K562 (cell line): ENCODE measurements around the gene TMED7. TPM values are rescaled to one million over a fixed set of nuclear protein-coding genes. Genes with fewer than 3 reads are reported as not detected.

Source experiments
- ATAC-seq: fragments of 200-7000 bp; cut with Tn5 transposase; 3 replicates; pipeline ENCODE4 v1.9.1; 2020; ENCODE audit warnings: moderate library complexity
- BruUV-seq: library from RNA; stranded (reverse); fragments of 400-500 nt; replicated peaks from 2 replicates; lab custom pipeline; 2021; lab: Mats Ljungman, UMichigan
- CTCF ChIA-PET: fragments of 300-600 bp; formaldehyde crosslinking; extraction: SDS; loops from one replicate; lab custom pipeline; 2021; ENCODE audit warnings: low intra/inter-chr PET ratio; lab: Yijun Ruan, JAX
- POLR2A ChIA-PET: fragments of 300-600, 350-650 bp; sonication (Branson Sonifier 250); formaldehyde crosslinking; extraction: SDS; loops from one replicate; lab custom pipeline; 2021; ENCODE audit warnings: antibody characterized with exemption, inconsistent platforms; lab: Yijun Ruan, JAX
- DNase-seq, 4 experiments: peaks; one replicate each; pipeline versions ENCODE4 v3.0.0 to v3.0.0-alpha.2; 2011 to 2018; ENCODE audit warnings: low spot score in 3 of 4, mixed read lengths in 3 of 4; ENCODE audit errors: extremely low read depth in 1 of 4
- FAIRE-seq: peaks from 2 replicates; lab custom pipeline; 2011; peaks lifted over from hg19 to GRCh38; lab: Jason Lieb, UNC
- H2AFZ ChIP-seq: 2 replicates; pipeline ENCODE4 v1.6.0; 2011; ENCODE audit warnings: low read depth, low read length, control low read depth, inconsistent platforms
- H3K27ac ChIP-seq: fragments of 200-600 bp; 3 replicates; pipeline ENCODE4 v1.8.0; 2011; ENCODE audit warnings: low read depth, mild to moderate bottlenecking, control low read depth, inconsistent platforms, low read length, moderate library complexity, mixed read lengths; ENCODE audit errors: extremely low read depth
- H3K27me3 ChIP-seq, 2 experiments: fragments of 300-600 bp in 1 of 2; 2 replicates in 1 of 2; 3 replicates in 1 of 2; pipeline versions ENCODE4 v1.6.0 to v1.8.0; 2011; ENCODE audit warnings: inconsistent platforms in 2 of 2, low read length in 2 of 2, mild to moderate bottlenecking in 1 of 2, mixed read lengths in 1 of 2, moderate library complexity in 1 of 2; ENCODE audit not compliant: control insufficient read depth in 2 of 2, insufficient read depth in 2 of 2
- H3K36me3 ChIP-seq: fragments of 300-600 bp; 3 replicates; pipeline ENCODE4 v1.8.0; 2011; ENCODE audit warnings: mild to moderate bottlenecking, low read length, inconsistent platforms; ENCODE audit not compliant: control insufficient read depth, insufficient read depth
- H3K4me1 ChIP-seq, 2 experiments: fragments of 200-600 bp in 1 of 2; replicated peaks in 1 of 2; 2 replicates in 1 of 2; 3 replicates in 1 of 2; pipeline versions ENCODE4 v1.5.1 to v1.8.0; 2011; ENCODE audit warnings: inconsistent platforms in 2 of 2, low read length in 2 of 2, mild to moderate bottlenecking in 1 of 2, mixed read lengths in 1 of 2, moderate library complexity in 1 of 2; ENCODE audit not compliant: control insufficient read depth in 2 of 2, insufficient read depth in 2 of 2
- H3K4me2 ChIP-seq: 2 replicates; pipeline ENCODE4 v1.6.1; 2011; ENCODE audit warnings: low read length, control low read depth, inconsistent platforms, mixed read lengths; ENCODE audit not compliant: insufficient read depth
- H3K4me3 ChIP-seq: fragments of 200-600 bp; sonication (generic), shearing (Covaris generic); 2 replicates; pipeline ENCODE4 v1.5.1; 2016; ENCODE audit warnings: control low read depth, inconsistent platforms
- H3K79me2 ChIP-seq: fragments of 200-600 bp; 3 replicates; pipeline ENCODE4 v1.8.0; 2011; ENCODE audit warnings: low read length, inconsistent platforms; ENCODE audit not compliant: control insufficient read depth, insufficient read depth
- H3K9ac ChIP-seq, 2 experiments: 2 replicates each; pipeline versions ENCODE4 v1.6.0 to v1.6.1; 2011; ENCODE audit warnings: low read depth in 2 of 2, low read length in 2 of 2, control low read depth in 1 of 2, inconsistent platforms in 1 of 2, mild to moderate bottlenecking in 1 of 2, mixed read lengths in 1 of 2; ENCODE audit not compliant: insufficient read depth in 1 of 2
- H3K9me1 ChIP-seq: one replicate; pipeline ENCODE4 v1.6.0; 2011; ENCODE audit warnings: inconsistent platforms, mild to moderate bottlenecking, low read length, moderate library complexity; ENCODE audit not compliant: control insufficient read depth, insufficient read depth
- H3K9me3 ChIP-seq: replicated peaks from 2 replicates; pipeline ENCODE4 v1.5.1; 2011; ENCODE audit warnings: low read depth, low read length, inconsistent platforms; ENCODE audit not compliant: control insufficient read depth, insufficient read depth
- H4K20me1 ChIP-seq: replicated peaks from 2 replicates; pipeline ENCODE4 v1.6.1; 2011; ENCODE audit warnings: low read length, inconsistent platforms, mixed read lengths; ENCODE audit not compliant: control insufficient read depth, insufficient read depth
- CTCF ChIP-seq, 3 experiments: IDR thresholded peaks in 2 of 3; conservative IDR thresholded peaks in 1 of 3; 2 replicates each; pipeline ENCODE4 v1.5.1; 2011 to 2012; ENCODE audit warnings: low read length in 3 of 3, mild to moderate bottlenecking in 3 of 3, control low read depth in 2 of 3, improper control_type of control experiment in 1 of 3, inconsistent platforms in 1 of 3, low read depth in 1 of 3, mixed read lengths in 1 of 3, moderate library complexity in 1 of 3; ENCODE audit not compliant: insufficient read depth in 2 of 3
- HNRNPH1 ChIP-seq: fragments of 200-400 bp; formaldehyde crosslinking; optimal IDR thresholded peaks from 2 replicates; pipeline ENCODE3; 2017; ENCODE audit warnings: low read depth, mild to moderate bottlenecking, low read length, moderate library complexity
- MXI1 ChIP-seq: IDR thresholded peaks from 2 replicates; pipeline ENCODE4 v1.6.1; 2011; ENCODE audit warnings: low read depth, mild to moderate bottlenecking, improper control_type of control experiment, low read length
- SMARCE1 ChIP-seq: fragments of 450-650 bp; IDR thresholded peaks from 2 replicates; pipeline ENCODE4 v1.7.1; 2016; ENCODE audit warnings: mild to moderate bottlenecking
- TAF15 ChIP-seq: fragments of 200-400 bp; formaldehyde crosslinking; IDR thresholded peaks from 2 replicates; pipeline ENCODE4 v1.6.1; 2017; ENCODE audit warnings: mild to moderate bottlenecking, low read depth, low read length, moderate library complexity
- ZNF140 ChIP-seq: fragments of 250-450 bp; sonication (Bioruptor Pico); IDR thresholded peaks from 2 replicates; pipeline ENCODE4 v1.8.0; 2021; ENCODE audit warnings: moderate library complexity, mild to moderate bottlenecking, inconsistent platforms
- ZNF24 ChIP-seq: fragments of 450-650 bp; IDR thresholded peaks from 2 replicates; pipeline ENCODE4 v1.6.1; 2016
- ZNF589 ChIP-seq: fragments of 200-800 bp; sonication (Bioruptor generic); IDR thresholded peaks from 2 replicates; pipeline ENCODE4 v1.6.1; 2016; ENCODE audit warnings: low read depth, missing genetic modification characterization, missing compliant biosample characterization
- ZNF780A ChIP-seq: fragments of 250-450 bp; sonication (Bioruptor Pico); IDR thresholded peaks from 2 replicates; pipeline ENCODE4 v1.5.0; 2021; ENCODE audit warnings: mild to moderate bottlenecking
- WGBS: fragments of 100-300 bp; shearing (Covaris generic); methylation state at CpG from one replicate; pipeline ENCODE4 v1.1.6; 2016; ENCODE audit warnings: low coverage, mixed read lengths; ENCODE audit not compliant: insufficient coverage; ENCODE audit errors: missing lambda C conversion rate; 5-methylcytosine and 5-hydroxymethylcytosine counted together
- in situ Hi-C: fragments of 300-500 bp; cut with MboI; formaldehyde crosslinking; loops from 4 replicates; pipeline ENCODE4 v1.15.0; 2018; ENCODE audit warnings: inconsistent platforms, mixed read lengths
- intact Hi-C: fragments of 100-400 bp; cut with micrococcal nuclease; formaldehyde crosslinking; loops from 2 replicates; pipeline ENCODE4 v1.14.2; 2022
- polyA plus RNA-seq, 8 experiments: library from polyadenylated mRNA; depleted of rRNA in 4 of 8; stranded (reverse) in 5 of 8; unstranded in 3 of 8; fragments of >200 nt; fragmentation: Nextera tagmentation in 2 of 8; fragmentation: Illumina TruSeq in 1 of 8; extraction: Ambion mirVana in 2 of 8; extraction: Trizol in 1 of 8; gene quantifications; 2 replicates each; pipeline versions ENCODE4 v1.2.1 to v1.2.3, GENCODE V29; 2011 to 2014; ENCODE audit warnings: inconsistent platforms in 1 of 8, missing spikeins in 1 of 8
- total RNA-seq, 7 experiments: library from RNA; depleted of rRNA in 6 of 7; stranded (reverse); fragments of >200 nt in 6 of 7; fragmentation: Illumina TruSeq in 2 of 7; extraction: Trizol in 2 of 7; gene quantifications; 2 replicates each; pipeline versions ENCODE4 v1.2.1 to v1.2.3, GENCODE V29; 2011 to 2021; ENCODE audit warnings: low replicate concordance in 1 of 7

TMED7 gene
- total and polyA plus RNA-seq, 9 of the 15 experiments (the other 6 are each of a cell fraction or from before 2014, with no cell fraction given), result 15.9 to 93.4 (median 41.7) TPM

- TF ChIP-seq ZNF589 (no peak), MXI1 (no peak), SMARCE1 (no peak), ZNF140 (CRISPR knock-in tag) (no peak), TAF15 (no peak), HNRNPH1 (no peak), ZNF780A (CRISPR knock-in tag) (no peak)
These were observed 52.7 kb downstream of the TMED7 start (continued) for GRCh38 chr5:115573133-115573532.

DNA sequence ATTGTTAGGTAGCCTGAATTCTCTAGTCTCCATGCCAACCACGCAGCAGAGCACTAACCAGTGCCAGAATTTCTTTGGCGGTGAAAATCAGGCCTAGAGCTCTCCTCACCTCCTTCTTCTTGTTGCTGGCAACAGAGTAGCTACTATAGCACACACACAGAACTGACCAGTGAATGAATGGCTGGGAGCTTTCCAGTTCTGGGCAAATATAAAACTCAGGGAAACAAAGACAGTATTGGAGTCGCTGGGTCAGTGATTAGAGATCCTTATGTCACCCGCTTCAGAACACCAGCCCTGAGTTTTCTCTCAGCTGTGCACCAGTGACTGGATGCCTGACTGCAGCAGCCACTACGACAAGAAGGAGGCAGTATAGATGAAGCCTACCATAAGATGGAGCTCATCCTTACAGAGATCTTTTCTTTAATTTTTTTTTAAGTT, 54.4 kb downstream of the TMED7 start:
- intact Hi-C loops, result loop anchor here (5.0 to 10.0 kb wide), 2 partner anchors 187 to 1894 kb away; no protein-coding TSS in a partner anchor
- no peak overlapping the region for H3K27ac ChIP-seq
- peaks cover 0 to 2% of the 10 kb centered on the region in 2 experiments; a peak in 2 of 5 replicates for H3K27me3 ChIP-seq
- no peaks in the 10 kb centered on the region for H3K9me1 ChIP-seq
- POLR2A ChIA-PET, result interaction anchor here (0.8 kb wide), 1 partner anchor 52 kb away, joined by 3 read pairs; no protein-coding TSS in a partner anchor
- no TSS peak for BruUV-seq
- H2AFZ ChIP-seq, result no peak overlapping the region
- H3K79me2 ChIP-seq, result no peaks in the 10 kb centered on the region
- no peaks in the 10 kb centered on the region for H3K36me3 ChIP-seq
- no peak overlapping the region for H3K4me2 ChIP-seq
- H3K9ac ChIP-seq, result no peak overlapping the region
- no peaks in the 10 kb centered on the region for H3K9me3 ChIP-seq
- TF ChIP-seq ZNF24, result no peak
- peak in 2 of 3 experiments; percentile 2 to 10; a peak in 1 of 6 replicates for TF ChIP-seq CTCF (IDR thresholded peaks at IDR 0.05 in 2 of 3, conservative IDR thresholded peaks at IDR 0.05 in 1 of 3; ENCODE audit: insufficient read depth in 2 of 3, low read depth in 1 of 3, low read length in 3 of 3)
- H3K4me1 ChIP-seq, result no peaks in the 10 kb centered on the region
- H4K20me1 ChIP-seq, result no peaks in the 10 kb centered on the region
- FAIRE-seq (no peak), ATAC-seq (peak; percentile 65; the same call in 2 of the 3 replicates), DNase-seq (no peak)
- CTCF ChIA-PET, result interaction anchor here (0.7 kb wide), 1 partner anchor 262 kb away, joined by 3 read pairs; no protein-coding TSS in a partner anchor
- WGBS, result 7% methylated on average over 5 of the region's 5 CpGs
- H3K4me3 ChIP-seq, result no peak overlapping the region
- in situ Hi-C loops, result no loop called here
